A673 (cell line): Measurements from ENCODE around the gene ACIN1. TPM values are rescaled to one million over a fixed set of nuclear protein-coding genes. Genes with fewer than 3 reads are reported as not detected.

ENCODE experiments used
- BruUV-seq: library from RNA; stranded (reverse); fragments of 400-500 nt; replicated peaks from 2 replicates; lab custom pipeline; 2021; lab: Mats Ljungman, UMichigan
- CTCF ChIA-PET: fragments of 300-600 bp; sonication (Branson Sonifier 250); formaldehyde crosslinking; loops from one replicate; lab custom pipeline; 2022; ENCODE audit warnings: antibody characterized with exemption; lab: Charles Lee
- POLR2A ChIA-PET: fragments of 300-600 bp; sonication (Branson Sonifier 250); formaldehyde crosslinking; loops from one replicate; lab custom pipeline; 2022; ENCODE audit warnings: antibody characterized with exemption; ENCODE audit not compliant: low non-redundant PET; lab: Charles Lee
- DNase-seq: peaks from one replicate; pipeline ENCODE4 v3.0.0-alpha.2; 2015; ENCODE audit warnings: low spot score
- H3K27ac ChIP-seq: fragments of 200-600 bp; sonication (generic); 2 replicates; pipeline ENCODE4 v1.5.1; 2016; ENCODE audit warnings: mixed run types, low read depth, mild to moderate bottlenecking, mixed read lengths, antibody characterized with exemption, low read length; ENCODE audit not compliant: poor library complexity, severe bottlenecking
- H3K27me3 ChIP-seq: fragments of 200-600 bp; sonication (generic); replicated peaks from 2 replicates; pipeline ENCODE4 v1.6.1; 2017; ENCODE audit warnings: mixed run types, low read depth, mild to moderate bottlenecking, mixed read lengths, antibody characterized with exemption, low read length; ENCODE audit not compliant: insufficient read depth, poor library complexity
- H3K36me3 ChIP-seq: fragments of 200-600 bp; sonication (generic); 2 replicates; pipeline ENCODE4 v1.6.1; 2016; ENCODE audit warnings: mixed run types, mild to moderate bottlenecking, mixed read lengths, antibody characterized with exemption, low read length; ENCODE audit not compliant: insufficient read depth, poor library complexity, severe bottlenecking
- H3K4me1 ChIP-seq: fragments of 200-600 bp; sonication (generic); 2 replicates; pipeline ENCODE4 v1.6.1; 2017; ENCODE audit warnings: mixed run types, mild to moderate bottlenecking, mixed read lengths, antibody characterized with exemption, low read length; ENCODE audit not compliant: insufficient read depth, poor library complexity, severe bottlenecking
- H3K4me3 ChIP-seq: fragments of 200-600 bp; sonication (generic); 2 replicates; pipeline ENCODE4 v1.5.1; 2016; ENCODE audit warnings: low read depth, mixed run types, mild to moderate bottlenecking, mixed read lengths, low read length; ENCODE audit not compliant: poor library complexity, severe bottlenecking
- H3K9me3 ChIP-seq: fragments of 200-600 bp; sonication (generic); 2 replicates; pipeline ENCODE4 v1.6.1; 2016; ENCODE audit warnings: mixed run types, low read depth, mild to moderate bottlenecking, mixed read lengths, antibody characterized with exemption, low read length; ENCODE audit not compliant: poor library complexity, severe bottlenecking
- EZH2 ChIP-seq: fragments of 200-600 bp; sonication (generic); IDR thresholded peaks from 2 replicates; pipeline ENCODE4 v1.6.1; 2017; ENCODE audit warnings: borderline replicate concordance, low read depth, mild to moderate bottlenecking, mixed read lengths, antibody characterized with exemption, low read length; ENCODE audit not compliant: poor library complexity, severe bottlenecking
- intact Hi-C: fragments of 100-400 bp; cut with micrococcal nuclease; formaldehyde crosslinking; loops from one replicate; pipeline ENCODE4 v1.10.0; 2022; ENCODE audit not compliant: unreplicated experiment
- total RNA-seq: library from RNA; stranded (reverse); gene quantifications from 2 replicates; pipeline ENCODE4 v1.2.3, GENCODE V29; 2021
- TF ChIP-seq, protein P1 (sequence below): fragments of 300-800, 200-600 bp; sonication (generic); conservative IDR thresholded peaks from 2 replicates; pipeline ENCODE4 v1.5.1; 2017; ENCODE audit warnings: low read depth, mild to moderate bottlenecking, antibody characterized with exemption, low read length, moderate library complexity, mixed read lengths

ACIN1 gene
- total RNA-seq, 1 experiment from 2014 or later = 339 TPM

DNA sequence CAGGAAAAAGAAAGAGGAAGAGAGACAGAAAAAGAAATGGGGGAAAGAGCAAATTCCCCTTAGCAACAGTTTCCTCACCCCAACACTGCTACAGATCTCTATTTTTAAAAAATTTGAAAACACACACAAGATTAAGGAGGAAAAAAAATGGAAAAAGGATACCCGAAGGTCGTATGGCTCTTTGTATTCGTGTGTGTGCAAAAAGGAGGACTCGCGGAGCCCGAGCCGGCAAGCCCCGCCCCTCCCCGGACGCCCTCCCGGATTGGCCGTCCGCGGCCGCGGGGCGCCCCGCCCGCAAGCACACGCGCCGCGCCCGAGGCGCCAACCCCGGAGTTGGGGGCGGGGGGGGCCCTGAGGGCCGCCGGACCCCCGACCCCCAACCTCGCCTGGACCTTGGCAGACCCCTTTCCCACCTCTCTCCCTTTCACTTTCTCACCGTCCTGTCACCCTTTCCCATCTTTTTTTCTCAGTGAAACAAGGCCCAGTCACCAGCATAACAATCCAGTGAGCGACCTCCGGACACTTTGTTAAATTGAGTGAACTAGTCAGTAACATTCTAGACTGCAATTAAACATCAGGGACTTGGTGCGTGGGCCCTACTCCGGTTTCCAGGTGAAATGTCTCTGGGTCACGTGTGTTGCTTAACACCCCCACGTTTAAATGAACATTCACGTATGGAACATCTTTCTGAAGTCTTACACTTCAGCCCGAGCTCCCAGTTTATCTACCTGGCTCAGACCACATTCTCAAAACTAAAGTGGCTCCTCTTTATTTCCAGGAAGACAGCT, 84.8 kb downstream of the ACIN1 start, which contains the start of gene C14orf93:
C14orf93 (minus strand) TSS at position 205 of the 788 bp plus-strand sequence. CDS start 11,120 bp downstream, outside the sequence.
- peak within 1 kb of the TSS; percentile 68 for H3K27ac ChIP-seq
- CTCF ChIA-PET = interaction anchor here (1.1 kb wide), 1 partner anchor 48 kb away, joined by 4 read pairs; no protein-coding TSS in a partner anchor

DNA sequence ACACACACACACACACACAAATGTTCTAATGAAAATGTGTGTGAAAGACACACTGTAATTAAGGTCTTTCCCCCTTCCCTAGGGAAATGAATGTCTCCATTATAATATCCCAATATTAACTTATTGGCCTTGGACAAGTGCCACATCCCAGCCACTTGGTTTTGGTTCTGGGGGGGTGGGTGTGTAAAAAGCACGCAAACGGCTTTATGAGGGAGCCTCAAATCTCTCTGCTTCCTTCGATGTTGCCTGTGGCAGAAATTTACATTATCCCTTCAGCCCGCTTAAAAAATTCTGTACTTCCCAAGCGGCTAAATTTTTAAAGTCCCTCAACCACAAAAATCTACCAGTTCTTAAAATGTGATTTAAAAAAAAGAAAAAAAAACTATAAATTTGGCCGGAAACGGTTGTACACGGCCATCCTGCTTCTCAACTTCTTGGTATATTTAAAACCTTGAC, 85.4 kb downstream of the ACIN1 start:
- ChIA-PET CTCF (no interaction called here), POLR2A (no interaction called here)
- Histone ChIP-seq H3K4me3 (peak overlapping the region; percentile 47), H3K9me3 (no peaks in the 10 kb centered on the region), H3K27me3 (no peaks in the 10 kb centered on the region), H3K4me1 (peaks cover 30% of the 10 kb centered on the region), H3K36me3 (no peaks in the 10 kb centered on the region), H3K27ac (peak overlapping the region; percentile 68)
- intact Hi-C loops = no loop called here
- TF ChIP-seq EZH2 = no peak
- TF ChIP-seq, protein P1, sequence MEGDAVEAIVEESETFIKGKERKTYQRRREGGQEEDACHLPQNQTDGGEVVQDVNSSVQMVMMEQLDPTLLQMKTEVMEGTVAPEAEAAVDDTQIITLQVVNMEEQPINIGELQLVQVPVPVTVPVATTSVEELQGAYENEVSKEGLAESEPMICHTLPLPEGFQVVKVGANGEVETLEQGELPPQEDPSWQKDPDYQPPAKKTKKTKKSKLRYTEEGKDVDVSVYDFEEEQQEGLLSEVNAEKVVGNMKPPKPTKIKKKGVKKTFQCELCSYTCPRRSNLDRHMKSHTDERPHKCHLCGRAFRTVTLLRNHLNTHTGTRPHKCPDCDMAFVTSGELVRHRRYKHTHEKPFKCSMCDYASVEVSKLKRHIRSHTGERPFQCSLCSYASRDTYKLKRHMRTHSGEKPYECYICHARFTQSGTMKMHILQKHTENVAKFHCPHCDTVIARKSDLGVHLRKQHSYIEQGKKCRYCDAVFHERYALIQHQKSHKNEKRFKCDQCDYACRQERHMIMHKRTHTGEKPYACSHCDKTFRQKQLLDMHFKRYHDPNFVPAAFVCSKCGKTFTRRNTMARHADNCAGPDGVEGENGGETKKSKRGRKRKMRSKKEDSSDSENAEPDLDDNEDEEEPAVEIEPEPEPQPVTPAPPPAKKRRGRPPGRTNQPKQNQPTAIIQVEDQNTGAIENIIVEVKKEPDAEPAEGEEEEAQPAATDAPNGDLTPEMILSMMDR = no peak
- BruUV-seq = TSS peak; percentile 88
- no peak for DNase-seq

More for the DNA sequence above, 84.8 kb downstream of the ACIN1 start, which contains the start of gene C14orf93:
- TF ChIP-seq, protein P1 = no peak
- no peak for TF ChIP-seq EZH2
- no peaks in the 10 kb centered on the region for H3K9me3 ChIP-seq
- no TSS peak for BruUV-seq
- peak; percentile 87 for DNase-seq
- intact Hi-C loops = no loop called here
- H3K4me1 ChIP-seq = peaks cover 30% of the 10 kb centered on the region
- H3K27me3 ChIP-seq = no peaks in the 10 kb centered on the region
- no peaks in the 10 kb centered on the region for H3K36me3 ChIP-seq
- peak within 1 kb of the TSS; percentile 47 for H3K4me3 ChIP-seq
- POLR2A ChIA-PET = interaction anchor here (0.7 kb wide), 1 partner anchor 15 kb away, joined by 8 read pairs; no protein-coding TSS in a partner anchor

DNA sequence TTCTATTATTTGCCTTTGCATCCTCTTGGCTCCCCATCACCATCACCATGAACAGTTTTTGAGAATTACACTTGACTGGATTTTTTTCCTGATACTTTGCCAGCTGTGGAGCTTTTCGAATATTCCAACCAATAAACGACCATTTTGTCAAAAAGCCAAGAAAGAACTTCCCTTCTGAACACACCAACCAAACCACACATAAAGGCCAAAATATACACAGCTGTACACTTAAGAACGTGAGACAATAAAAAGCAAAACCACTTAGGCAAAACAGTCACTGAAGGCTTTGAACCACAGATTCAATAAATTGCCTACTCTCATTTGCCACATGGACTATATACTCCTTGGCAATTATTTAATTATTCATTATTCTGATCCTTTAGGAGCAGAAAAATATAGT, 86.1 kb downstream of the ACIN1 start:
- Histone ChIP-seq H3K9me3 (no peaks in the 10 kb centered on the region), H3K4me3 (no peak overlapping the region), H3K4me1 (peaks cover 30% of the 10 kb centered on the region), H3K27ac (peak overlapping the region; percentile 68), H3K36me3 (no peaks in the 10 kb centered on the region), H3K27me3 (no peaks in the 10 kb centered on the region)
- ChIA-PET CTCF (interaction anchor here (3.0 kb wide), 1 partner anchor 14 kb away, joined by 17 read pairs; no protein-coding TSS in a partner anchor), POLR2A (no interaction called here)
- intact Hi-C loops = no loop called here
- no peak for TF ChIP-seq EZH2
- TF ChIP-seq, protein P1 = no peak
- BruUV-seq = no TSS peak
- DNase-seq = peak; percentile 38

Other genes with a start within 250 kb of the ACIN1 start
- gene LRP10, start 223.4 kb downstream of the ACIN1 start, total RNA-seq = 7.8 and 11.8 TPM in 2 replicates
- 0.15 TPM in 1 of 2 replicates, not detected in the other for gene REM2, start 211.9 kb downstream of the ACIN1 start, total RNA-seq
- gene RBM23, start 176.0 kb downstream of the ACIN1 start, total RNA-seq = 105 and 118 TPM in 2 replicates
- 244 and 273 TPM in 2 replicates for gene PRMT5, start 165.8 kb downstream of the ACIN1 start, total RNA-seq
- gene HAUS4, start 138.0 kb downstream of the ACIN1 start, total RNA-seq = 62.7 and 73.9 TPM in 2 replicates
- 37.6 and 43.6 TPM in 2 replicates for gene AJUBA, start 112.6 kb downstream of the ACIN1 start, total RNA-seq
- gene C14orf93, start 85.0 kb downstream of the ACIN1 start, total RNA-seq = 9.9 and 10.8 TPM in 2 replicates
- gene PSMB5, start 60.2 kb downstream of the ACIN1 start, total RNA-seq = 491 and 500 TPM in 2 replicates
- not detected in 2 replicates for gene PSMB11, start 52.9 kb downstream of the ACIN1 start, total RNA-seq
- 44.8 and 47.0 TPM in 2 replicates for gene CDH24, start 37.6 kb downstream of the ACIN1 start, total RNA-seq
- gene C14orf119, start 369 bp upstream of the ACIN1 start, total RNA-seq = 50.3 and 54.5 TPM in 2 replicates
- not detected in 2 replicates for gene CIROP, start 9.9 kb upstream of the ACIN1 start, total RNA-seq
- gene CEBPE, start 24.1 kb upstream of the ACIN1 start, total RNA-seq = not detected in 2 replicates
- gene SLC7A8, start 88.5 kb upstream of the ACIN1 start, total RNA-seq = 18.3 and 24.8 TPM in 2 replicates
- gene RNF212B, start 142.8 kb upstream of the ACIN1 start, total RNA-seq = not detected in 2 replicates
- gene HOMEZ, start 191.0 kb upstream of the ACIN1 start, total RNA-seq = 6.3 and 9.5 TPM in 2 replicates
- 9.7 and 10.9 TPM in 2 replicates for gene PPP1R3E, start 207.7 kb upstream of the ACIN1 start, total RNA-seq
- 22.8 and 25.1 TPM in 2 replicates for gene BCL2L2, start 211.7 kb upstream of the ACIN1 start, total RNA-seq
- gene PABPN1, start 226.3 kb upstream of the ACIN1 start, total RNA-seq = 275 and 287 TPM in 2 replicates